ENCODE measurements around the gene KCNMA1.

Gene KCNMA1

DNA sequence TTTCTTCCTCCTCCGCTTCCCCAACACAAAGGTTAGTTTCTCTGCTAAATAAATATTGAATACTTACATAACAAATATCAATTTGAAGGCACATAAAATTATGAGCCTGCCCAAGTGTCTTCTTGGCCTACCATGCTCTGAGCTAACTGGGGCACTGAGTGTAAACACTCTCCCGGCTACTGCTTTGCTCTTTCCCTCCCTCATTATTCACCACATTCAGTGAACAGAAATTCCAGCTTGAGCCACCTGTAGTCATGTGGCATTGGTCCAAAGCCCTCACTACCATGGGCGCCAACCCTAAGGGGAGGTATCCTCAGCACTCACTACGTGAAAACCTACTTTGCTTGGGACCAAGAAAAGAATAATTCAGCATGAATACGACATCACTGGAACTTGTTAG lies 409.0 kb downstream of the KCNMA1 start:
- no peak for DNase-seq

- DNase-seq = no peak
Measured at GRCh38 chr10:77226853-77227565, 410.6 kb downstream of the KCNMA1 start.

GRCh38 chr10:77226452-77226851 lies 411.2 kb downstream of the KCNMA1 start:
- DNase-seq = no peak

DNA sequence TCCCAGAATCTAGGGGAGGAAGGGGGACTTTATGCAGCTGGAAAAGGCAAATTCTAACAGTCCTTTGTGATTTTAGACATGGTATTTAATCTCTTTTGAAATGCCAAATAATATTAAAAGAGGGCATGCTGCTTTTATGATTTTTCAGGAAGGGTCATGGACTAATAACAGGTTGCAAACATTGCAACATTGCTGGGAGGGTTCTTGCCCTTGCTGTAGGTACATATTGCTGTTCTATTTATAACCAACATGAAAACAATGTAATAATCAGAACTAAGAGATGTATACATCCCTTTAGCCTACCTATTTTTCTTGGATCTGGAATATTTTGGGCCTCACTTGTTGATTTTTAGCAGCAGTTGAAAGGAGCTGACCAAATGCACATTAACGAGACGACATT lies 411.6 kb downstream of the KCNMA1 start:
- DNase-seq = no peak

- DNase-seq = no peak
Measured at GRCh38 chr10:77223526-77224460, 413.8 kb downstream of the KCNMA1 start.

GRCh38 chr10:77220150-77220549 lies 417.5 kb downstream of the KCNMA1 start:
- DNase-seq = no peak

- no peak for DNase-seq
Measured at GRCh38 chr10:77219046-77219445, 418.6 kb downstream of the KCNMA1 start.

- DNase-seq = no peak
Measured at GRCh38 chr10:77214799-77215198, 422.8 kb downstream of the KCNMA1 start.

- DNase-seq = no peak
Measured at GRCh38 chr10:77212632-77213031, 425.0 kb downstream of the KCNMA1 start.

DNA sequence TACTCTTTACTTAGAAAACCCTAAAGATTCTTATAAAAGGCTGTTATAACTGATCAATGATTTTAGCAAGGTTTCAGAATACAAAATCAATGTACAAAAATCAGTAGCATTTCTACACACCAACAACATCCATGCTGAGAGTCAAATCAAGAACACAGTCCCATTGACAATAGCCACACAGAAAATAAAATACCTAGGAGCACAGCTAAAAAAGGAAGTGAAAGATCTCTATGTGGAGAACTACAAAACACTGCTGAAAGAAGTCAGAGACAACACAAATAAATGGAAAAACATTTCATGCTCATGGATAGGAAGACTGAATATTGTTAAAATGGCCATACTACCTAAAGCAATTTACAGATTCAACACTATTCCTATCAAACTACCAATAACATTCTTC lies 427.0 kb downstream of the KCNMA1 start:
- DNase-seq = no peak

DNA sequence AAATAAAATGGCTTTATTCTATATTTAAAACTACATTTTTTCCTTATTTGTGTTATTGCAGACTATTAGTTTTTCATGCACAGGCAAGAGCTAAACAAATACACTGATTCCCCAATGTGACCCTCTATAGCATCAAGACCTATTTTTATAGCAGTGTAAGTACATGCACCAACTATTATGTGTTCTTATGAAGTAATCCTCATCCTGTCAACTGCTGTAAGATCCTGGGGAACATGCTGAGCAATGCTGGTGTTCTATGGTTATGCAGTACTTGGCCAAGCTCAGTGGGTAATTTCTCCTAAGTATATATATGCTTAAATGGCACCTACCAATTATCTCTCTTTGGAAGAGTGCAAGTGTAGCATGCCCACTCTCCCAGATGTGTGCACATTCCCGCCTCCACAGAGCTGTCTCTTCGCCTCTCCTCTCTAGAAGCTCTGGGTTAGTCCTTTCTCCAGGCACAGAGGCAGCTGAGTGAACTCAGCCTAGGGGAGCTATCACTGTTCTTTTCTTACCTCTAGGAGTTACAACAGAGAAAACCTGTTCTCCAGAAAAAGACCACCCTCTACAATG lies 428.8 kb downstream of the KCNMA1 start:
- DNase-seq = no peak

DNA sequence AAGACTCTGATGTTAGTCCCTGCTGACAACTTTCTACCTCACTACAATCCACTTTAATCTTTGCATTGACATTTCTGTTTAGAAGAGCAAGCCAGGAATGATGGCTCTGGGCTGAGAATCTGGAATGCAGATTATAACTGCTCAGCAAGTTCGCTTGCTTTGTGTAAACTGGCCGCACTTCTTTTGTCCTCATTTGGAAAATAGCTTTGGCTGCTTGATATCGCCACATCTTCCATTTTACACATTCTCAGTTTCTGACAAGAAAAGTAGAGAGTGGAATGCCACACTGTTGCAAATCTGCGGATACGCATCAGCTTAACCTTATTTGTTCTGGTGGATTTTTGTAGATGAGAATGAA lies 429.8 kb downstream of the KCNMA1 start:
- no peak for DNase-seq

DNA sequence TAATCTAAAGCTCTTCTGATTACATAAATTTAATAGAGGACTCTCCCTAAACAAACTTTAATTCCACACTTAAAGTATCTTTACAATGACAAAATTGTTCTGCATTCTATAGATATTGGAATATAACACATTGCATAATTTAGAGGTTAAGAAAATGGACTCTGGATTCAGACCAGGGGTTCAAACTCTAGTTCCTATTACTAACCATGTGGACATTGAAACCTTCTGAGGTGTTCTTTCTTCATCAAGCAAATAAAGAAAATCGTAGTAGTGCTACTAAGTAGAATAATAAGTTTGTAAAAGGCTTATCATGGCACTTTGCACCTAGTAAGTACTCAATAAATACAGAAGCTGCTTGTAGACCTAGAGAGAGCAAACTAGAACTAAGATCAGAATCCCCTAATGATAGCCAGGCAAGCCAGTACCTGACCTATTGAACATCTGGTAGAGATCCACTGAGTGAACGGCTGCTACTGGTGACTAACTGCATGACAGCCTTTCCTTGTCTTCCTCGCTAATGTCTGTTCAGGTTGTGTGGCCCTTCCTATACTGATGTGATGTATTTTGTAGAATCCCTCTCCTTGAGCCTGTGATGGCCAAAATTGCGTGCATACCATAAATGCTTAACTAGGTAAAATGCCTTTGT lies 430.3 kb downstream of the KCNMA1 start:
- no peak for DNase-seq

DNA sequence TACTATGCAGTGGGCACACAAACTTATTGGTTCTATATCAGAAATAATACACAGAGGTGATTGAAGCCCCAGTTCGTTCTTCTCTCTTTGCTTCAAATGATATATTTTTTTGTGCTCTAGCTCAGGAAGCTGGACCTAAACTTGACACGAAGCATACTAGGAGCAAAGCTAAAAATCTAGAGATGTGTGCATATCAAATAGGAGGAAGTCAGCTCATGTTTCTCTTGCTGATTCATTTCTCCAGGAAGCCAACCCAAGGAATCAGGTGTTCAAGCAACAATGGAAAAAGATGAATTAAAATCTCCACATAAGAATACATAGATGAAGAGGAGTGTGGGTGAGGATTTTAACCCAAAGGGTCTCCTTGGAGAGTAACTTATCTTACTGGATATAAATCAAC lies 432.5 kb downstream of the KCNMA1 start:
- no peak for DNase-seq

DNA sequence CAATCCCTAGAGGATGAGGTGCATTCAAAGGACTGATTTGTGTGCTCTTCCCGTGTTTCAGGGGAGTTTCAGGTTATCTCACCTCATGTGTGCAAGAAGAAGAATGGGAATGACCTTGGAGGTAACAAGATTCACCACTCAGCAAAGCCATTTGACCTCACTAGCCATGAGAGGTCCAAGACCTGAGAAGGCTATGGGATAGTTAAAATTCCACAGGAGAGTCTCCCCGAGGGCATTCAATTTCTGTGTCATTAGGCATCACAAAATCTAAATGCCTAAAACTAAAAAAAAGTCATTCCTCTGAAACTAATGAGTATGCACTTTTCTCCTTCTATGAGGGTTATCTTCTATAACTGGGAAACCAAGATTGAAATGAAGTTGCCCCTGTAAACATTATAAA lies 433.4 kb downstream of the KCNMA1 start:
- DNase-seq = no peak

DNA sequence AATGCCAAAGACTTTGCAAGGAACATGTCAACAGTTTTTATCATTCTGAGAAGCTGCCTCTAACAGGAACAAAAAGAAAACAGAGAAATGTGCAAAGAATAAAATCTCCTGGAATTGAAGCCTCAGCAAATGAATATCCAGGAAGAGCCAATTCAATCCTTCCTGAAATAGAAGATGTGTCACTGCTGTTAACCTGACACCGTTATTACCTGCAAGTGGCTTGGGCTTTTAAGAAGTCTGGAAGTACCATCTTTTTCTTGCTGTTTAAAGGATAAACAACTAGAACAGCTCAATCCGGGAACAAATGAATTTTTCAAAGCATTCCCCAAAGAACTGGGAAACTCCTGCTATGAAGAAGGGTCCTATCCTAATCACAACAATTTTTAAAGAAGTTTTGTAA lies 434.8 kb downstream of the KCNMA1 start:
- DNase-seq = no peak

DNA sequence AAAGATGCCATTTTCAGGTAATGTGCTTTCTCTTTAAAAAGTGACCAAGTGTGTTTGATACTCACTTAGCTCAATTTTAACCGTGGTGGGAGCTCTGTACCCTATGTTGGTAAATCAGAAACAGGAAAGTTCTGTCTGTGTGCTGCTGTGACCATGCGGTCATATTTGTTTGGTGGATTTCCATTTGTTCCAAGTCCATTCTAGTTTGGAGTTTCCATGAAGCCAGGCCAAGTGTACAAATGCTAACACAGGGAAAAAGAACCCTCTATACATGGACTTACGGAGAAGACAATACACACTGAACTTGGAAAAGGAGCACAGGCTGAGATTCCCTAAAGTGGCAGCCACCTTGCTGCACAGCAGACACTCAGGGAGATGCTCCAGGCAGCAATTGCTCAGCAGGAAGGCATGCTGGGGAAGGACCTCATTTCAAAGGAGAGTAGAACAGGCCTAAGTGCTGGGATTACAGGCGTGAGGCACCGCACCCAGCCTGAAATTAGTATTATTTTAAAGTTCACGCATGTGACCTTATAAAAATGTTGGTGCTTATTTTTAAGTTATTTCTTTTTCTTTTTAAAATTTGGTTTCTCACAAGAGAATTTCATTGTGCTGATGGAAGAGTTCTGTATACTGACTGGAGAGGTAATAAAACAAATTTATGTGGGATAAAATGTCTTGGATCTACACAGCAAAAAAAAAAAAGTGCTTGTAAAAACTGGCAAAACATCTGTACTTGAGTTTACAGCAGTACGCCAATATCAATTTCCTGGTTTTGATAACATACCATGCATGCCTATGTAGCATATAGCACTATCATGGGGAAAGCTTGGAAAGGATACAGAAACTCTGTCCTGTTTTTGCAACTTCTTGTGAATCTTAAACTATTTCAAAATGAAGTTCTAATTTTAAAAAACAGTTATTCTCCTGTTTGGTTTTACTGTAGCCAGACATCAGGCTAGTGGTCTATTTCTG lies 436.2 kb downstream of the KCNMA1 start:
- no peak for DNase-seq

GRCh38 chr10:77197544-77197943 lies 440.1 kb downstream of the KCNMA1 start:
- DNase-seq = no peak

DNA sequence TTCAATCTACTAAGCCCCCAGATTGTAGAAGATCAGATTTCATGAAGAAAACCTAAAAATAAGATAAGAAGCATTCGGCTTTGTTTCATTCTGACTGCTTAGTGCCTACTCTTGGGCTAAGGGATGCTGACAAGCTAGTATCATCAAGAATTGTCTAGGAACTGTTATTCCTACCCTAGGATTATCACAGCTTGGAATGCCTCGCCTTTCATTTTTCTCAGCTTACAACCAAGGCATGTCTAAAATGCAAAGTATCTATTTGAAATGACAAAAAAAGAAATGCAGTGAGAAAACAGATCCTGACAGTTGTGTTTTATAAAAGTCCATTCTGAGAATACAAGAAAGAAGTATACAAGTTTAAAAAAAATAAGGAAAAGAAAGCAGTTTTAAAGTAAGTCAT lies 441.0 kb downstream of the KCNMA1 start:
- DNase-seq = no peak

GRCh38 chr10:77195101-77195500 lies 442.5 kb downstream of the KCNMA1 start:
- no peak for DNase-seq

DNA sequence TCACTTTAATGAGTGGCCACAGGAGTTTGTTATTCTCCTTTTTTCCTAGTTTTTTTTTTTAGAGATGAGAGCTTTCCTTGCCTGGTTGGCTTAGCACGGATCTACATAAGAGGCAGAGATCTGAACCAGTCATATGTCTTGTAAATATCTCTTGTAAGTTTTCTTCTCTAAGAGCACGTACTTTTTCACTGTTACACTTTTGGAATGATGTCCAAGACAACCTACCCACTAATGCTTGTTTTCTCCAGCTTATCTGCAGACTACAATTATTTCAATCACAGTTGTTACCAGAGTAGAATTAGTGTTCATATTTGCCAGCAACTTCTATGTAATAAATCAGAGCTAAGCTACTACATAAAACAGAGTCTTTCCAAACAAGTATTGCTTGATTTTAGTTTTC lies 444.6 kb downstream of the KCNMA1 start:
- DNase-seq = no peak

DNA sequence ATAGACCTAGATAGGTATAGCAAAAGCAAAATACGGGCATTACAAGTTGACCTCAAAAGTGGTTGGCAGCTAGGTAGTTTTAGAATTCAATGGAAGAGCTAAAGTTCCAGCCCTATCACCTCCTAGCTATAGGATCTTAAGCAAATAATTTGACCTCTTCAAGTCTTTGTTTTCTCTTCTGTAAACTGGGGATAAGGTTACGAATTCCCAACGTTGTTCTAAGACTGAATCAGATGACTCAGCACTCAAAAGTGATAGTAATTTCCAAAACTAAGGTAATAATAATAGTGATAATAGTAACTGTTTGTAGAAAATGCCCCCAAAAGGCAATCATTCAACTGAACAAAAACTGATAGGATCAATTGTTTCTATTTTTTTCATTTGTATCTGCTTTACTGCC lies 445.2 kb downstream of the KCNMA1 start:
- no peak for DNase-seq
